Middle frontal gyrus (tissue), 1 donor: ENCODE measurements around the gene SLC2A6.

Experiments
- DNase-seq: peaks from one replicate; pipeline ENCODE4 v3.0.0-alpha.2; 2015; ENCODE audit warnings: low spot score; ENCODE audit errors: extremely low spot score

SLC2A6 gene

DNA sequence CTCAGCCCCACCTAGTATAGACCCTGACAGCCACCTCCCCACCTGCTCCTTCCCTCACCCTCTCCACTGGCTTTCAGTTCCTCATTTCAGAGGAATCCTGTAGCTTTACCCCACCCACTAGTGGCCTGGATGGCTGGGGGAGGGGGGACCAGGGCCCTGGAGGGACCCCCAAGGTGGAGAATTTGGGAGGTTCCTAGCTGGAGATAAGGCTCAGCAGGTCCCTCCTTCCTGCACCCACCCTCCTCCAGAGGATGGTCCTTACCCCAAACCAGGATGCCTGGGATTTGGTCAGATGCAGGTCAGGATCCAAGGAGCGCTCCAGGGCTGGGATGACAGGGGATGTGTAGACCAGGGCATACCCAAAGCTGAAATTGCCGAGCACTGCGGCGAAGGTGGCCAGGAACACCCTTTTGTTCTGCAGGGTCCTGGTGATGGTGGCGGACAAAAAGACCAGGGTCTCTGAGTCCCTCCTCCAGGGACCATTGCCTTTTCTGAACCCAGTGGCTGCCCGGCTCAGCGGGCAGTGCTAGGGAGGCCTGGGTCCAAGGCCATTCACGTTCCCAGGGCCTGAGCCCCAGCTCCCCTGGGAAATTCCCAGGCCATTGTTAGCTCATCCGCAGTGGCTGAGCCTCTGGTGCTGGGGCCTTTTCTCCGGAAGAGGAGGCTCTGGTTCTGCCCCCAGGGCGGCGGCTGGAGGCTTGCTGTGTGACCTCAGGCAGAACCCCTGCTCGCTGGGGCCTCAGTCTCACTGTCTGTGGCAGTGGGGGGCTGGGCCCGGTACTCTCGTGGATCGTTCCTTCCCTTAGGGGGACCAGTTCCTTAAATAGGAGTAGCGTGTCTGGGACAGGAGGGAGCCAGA lies 678 bp downstream of the SLC2A6 start:
- no peak for DNase-seq

- DNase-seq = no peak
These were observed 1.4 kb downstream of the SLC2A6 start for GRCh38 chr9:133477461-133477860.

GRCh38 chr9:133476941-133477340 lies 2.0 kb downstream of the SLC2A6 start:
- DNase-seq = no peak

DNA sequence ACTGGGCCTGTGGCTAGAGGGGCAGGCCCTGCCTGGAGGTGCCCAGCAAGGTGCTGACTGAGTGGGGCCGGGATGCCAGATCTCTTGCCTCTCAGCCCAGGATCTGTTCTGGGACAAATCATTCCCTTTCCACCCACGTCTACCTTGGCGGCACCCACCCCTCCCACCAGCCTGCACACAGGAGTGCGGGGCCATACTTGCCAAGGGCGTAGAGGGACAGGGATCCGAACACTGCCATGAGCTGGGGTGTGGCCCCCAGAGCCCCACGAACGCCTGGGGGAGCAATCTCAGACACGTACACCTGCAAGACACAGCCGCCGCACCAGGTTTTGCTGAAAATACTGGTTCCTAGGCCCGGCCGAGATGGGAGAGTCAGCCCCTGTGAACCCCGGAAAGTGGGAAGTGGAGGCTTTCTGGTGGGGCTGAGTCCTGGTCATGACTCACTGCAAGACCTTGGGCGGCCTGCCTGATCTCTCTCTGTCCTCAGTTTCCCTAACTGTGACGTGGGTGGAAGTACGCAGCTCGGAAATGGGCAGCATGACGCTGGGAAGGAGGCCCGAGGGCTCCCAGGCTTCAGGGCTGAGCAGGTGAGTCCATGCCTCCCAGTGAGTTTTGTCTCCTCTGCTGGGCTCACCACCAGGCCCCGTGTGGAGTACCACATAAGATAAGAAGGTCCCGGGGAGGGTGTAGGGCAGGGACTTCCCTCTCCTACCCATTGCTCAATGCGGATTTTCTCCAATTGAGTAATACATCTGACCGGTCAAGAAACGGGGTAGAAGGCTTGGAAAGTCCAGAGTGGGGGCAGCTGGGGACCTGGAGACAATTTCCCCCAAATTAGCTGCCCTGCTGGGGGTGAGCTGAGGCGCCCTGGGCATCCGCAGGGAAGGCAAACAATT lies 2.6 kb downstream of the SLC2A6 start:
- DNase-seq = no peak

DNA sequence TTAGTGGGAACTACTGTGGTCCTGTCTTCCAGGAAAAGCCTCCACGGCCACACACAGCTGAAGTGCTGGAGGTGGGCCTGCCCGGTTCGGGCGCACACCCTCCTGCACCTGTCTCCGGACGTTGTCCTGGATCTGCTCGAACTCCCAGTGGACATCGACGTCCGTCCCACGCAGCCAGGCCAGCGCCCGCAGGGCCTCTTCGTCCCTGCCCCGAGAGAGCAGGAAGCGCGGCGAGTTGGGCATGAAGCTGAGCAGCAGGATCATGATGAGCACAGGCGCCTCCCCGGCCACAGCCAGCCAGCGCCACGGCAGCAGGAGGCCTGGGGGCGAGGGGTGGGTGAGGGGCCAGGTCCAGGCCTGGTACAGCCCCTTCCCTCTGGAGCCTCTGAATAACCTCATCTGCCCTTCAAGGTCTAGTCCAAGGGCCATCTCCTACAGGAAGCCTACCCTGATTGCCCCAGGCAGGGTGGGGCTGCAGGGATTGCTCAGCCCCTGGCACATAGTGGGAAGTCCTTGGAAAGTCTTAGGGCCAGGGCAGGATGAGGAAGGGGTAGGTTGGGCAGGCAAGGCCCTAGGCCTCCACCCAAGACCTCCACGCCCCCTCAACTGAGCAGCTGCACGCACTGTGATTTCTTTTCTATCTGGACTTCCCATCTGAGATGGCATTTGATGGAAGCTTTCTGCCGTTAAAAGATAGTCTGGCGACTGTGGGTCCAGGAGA lies 3.4 kb downstream of the SLC2A6 start:
- DNase-seq = no peak

DNA sequence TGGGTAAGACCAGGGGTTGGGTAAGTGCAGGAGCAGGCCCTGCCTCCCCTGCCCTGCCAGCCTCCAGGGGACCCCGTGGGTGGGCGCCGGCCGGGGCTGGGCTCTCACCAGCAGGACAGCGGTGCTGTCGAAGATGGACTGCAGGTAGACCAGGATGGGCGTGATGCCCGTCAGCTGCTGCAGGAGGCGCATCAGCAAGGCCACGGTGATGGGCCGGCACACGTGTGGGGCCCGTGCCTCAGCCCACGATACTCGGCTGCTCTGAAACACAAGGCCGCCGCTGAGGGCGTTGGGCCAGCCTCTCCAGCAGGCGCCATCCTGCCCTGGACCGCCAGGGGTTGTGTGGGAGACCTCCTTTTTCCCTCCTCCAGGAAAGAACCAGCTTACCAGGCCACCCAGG lies 4.0 kb downstream of the SLC2A6 start:
- DNase-seq = no peak

- no peak for DNase-seq
These were observed 4.7 kb downstream of the SLC2A6 start for GRCh38 chr9:133474215-133474614.

DNA sequence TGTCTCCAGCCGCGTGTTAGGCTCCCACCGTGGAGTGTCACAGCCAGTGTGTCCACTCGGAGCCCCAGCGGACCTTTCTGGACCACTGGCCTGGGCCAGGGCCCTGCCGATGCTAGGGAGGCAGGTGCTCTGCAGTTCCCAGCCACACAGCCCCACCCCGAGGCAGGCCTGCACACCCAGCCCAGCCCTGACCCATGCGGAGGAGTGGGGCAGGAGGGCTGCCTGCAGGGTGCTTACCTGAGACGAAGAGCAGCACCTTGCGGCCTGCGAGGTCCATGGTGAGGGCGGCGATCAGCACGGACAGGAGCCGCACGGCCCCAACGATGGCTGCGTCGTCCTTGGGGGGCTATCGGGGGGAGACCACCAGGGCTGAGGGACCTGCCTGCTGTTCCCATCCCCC lies 5.2 kb downstream of the SLC2A6 start:
- no peak for DNase-seq

GRCh38 chr9:133472753-133473378 lies 6.0 kb downstream of the SLC2A6 start:
- no peak for DNase-seq

DNA sequence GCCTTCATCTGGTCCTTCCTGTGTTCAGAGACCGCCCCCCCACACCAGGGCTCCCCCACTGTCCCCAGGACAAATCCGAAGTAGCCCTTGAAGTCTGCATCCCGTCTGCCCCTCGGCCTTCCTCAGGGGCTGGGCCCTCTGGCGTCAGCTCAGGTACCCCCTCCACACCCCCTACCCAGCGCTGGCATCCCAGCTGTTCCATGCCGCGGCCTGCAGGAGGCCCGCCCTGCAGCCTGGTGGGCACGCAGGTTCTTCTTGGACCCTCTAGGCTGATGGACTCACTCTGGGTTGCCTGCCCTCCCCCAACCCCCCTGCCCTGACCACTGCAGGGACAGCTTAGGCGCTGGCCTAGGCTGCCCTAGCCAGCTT lies 6.6 kb downstream of the SLC2A6 start:
- no peak for DNase-seq

DNA sequence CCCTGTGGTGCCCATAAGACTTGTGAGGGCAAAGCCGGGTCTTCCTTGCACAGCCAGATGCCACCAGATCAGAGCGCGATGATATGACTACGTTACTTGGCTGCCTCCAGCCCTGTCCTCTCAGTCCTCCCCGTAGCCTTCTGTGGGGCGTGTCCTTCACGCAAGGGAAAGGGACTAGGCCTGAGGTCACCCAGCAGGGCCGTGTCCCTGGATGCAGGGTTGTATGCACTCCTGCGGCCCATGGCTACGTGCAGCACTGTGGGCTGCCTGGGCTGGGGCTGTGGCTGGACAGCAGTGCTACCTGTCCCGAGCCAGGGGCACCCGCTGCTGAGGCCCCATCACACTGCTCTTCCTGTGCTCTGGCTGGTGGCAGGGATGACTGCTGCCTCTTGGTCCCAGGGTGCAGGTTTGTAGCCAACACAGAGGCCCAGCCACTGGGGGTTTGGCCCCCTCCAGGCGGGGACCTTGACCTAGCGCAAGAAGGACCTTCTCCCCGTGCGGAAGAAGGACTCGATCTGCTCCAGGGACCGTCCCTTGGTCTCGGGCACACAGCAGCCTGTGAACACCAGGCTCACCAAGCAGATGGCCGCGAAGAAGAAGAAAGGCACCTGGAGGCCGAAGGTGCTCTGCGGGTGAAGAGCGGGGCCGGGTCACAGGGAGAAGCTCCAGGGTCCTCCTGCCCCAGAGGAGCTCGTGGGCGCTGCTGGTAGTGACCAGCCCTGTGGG lies 7.2 kb downstream of the SLC2A6 start:
- DNase-seq = no peak

- no peak for DNase-seq
These were observed 7.9 kb downstream of the SLC2A6 start for GRCh38 chr9:133470988-133471387.

GRCh38 chr9:133470427-133470924 lies 8.4 kb downstream of the SLC2A6 start:
- no peak for DNase-seq

DNA sequence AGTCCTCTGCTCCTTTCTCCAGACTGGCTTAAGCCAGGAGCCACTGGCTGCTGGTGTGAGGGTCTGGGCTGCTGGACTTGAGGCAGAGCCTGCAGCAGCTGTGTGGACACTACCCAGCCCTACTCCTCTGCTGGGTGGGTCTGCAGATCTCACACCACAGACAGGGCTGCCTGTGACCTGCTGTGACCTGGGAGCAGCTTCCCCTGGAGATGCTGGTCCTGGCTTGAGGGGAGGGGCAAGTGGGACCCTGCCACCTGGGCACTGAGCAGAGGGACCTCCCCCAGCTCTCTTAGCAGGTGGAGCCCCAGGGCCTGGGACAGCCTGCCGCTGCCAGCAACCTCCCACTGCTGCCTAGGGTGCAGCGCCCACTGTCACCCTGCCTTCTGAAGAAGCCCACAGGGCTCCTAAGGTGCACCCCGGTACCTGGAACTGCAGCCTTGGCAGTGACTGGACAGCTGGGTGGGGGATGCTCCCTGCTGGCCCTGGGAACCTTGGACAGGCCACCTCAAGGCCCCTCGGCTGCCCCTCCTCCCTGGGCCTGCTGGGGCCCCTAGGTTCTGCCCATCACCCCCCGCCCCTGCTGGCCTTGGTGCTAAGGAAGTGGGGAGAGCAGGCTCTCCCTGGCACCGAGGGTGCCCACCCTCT lies 10.0 kb downstream of the SLC2A6 start:
- no peak for DNase-seq

- DNase-seq = no peak
These were observed 10.5 kb downstream of the SLC2A6 start for GRCh38 chr9:133468374-133468773.

GRCh38 chr9:133467101-133467500 lies 11.8 kb downstream of the SLC2A6 start:
- DNase-seq = no peak

DNA sequence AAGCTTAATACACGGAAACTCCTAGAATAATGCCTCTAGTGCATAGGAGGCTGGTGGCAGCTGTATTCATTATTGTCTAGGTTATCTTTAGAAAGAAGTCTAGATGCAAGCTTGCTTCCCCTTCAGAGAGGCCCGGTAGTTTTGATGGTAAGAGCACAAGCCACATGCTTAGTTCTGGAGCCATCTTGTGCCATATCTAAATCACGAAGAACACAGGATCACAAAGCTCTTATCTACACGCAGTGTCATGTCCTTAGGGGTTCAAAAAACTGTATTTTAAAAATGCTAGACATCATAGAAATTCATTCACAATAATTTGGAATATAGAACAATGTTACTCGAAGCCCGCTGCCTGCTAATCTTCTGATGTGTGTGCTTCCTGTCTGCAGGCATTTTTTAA lies 12.9 kb downstream of the SLC2A6 start:
- no peak for DNase-seq

GRCh38 chr9:133464638-133465037 lies 14.3 kb downstream of the SLC2A6 start:
- no peak for DNase-seq

- DNase-seq = no peak
These were observed 14.9 kb downstream of the SLC2A6 start for GRCh38 chr9:133463864-133464615.
